ENCODE data around the gene UTP3.
"Not testable (repeated sequence)": the region's sequence is repeated elsewhere in the genome, so short reads cannot be mapped to it uniquely, and the experiment has no call there.

The UTP3 gene

GRCh38 chr4:70687821-70688794 lies at the start of gene UTP3:
UTP3 (plus strand) TSS chr4:70688532; CDS start chr4:70688678, 146 bp downstream.
- peak; percentile 97 for DNase-seq

GRCh38 chr4:70640192-70640591 lies 48.1 kb upstream of the UTP3 start:
- no peak for DNase-seq

GRCh38 chr4:70650741-70651140 lies 37.6 kb upstream of the UTP3 start:
- not testable (repeated sequence) for DNase-seq

GRCh38 chr4:70651864-70652506 lies 36.3 kb upstream of the UTP3 start:
- no peak for DNase-seq

- DNase-seq, result no peak
These were observed 33.7 kb upstream of the UTP3 start for GRCh38 chr4:70654605-70655011.

- no peak for DNase-seq
These were observed 31.0 kb upstream of the UTP3 start for GRCh38 chr4:70657326-70657725.

GRCh38 chr4:70658418-70658817 lies 29.9 kb upstream of the UTP3 start:
- DNase-seq, result no peak

- DNase-seq, result no peak
These were observed 28.2 kb upstream of the UTP3 start for GRCh38 chr4:70660106-70660505.

GRCh38 chr4:70661309-70661922 lies 26.9 kb upstream of the UTP3 start:
- DNase-seq, result not testable (repeated sequence)

- no peak for DNase-seq
These were observed 22.0 kb upstream of the UTP3 start, which contains the start of gene JCHAIN for GRCh38 chr4:70666369-70666768. JCHAIN (minus strand) TSS chr4:70666508; CDS start chr4:70666490, 18 bp downstream.

GRCh38 chr4:70667740-70668535 lies 20.4 kb upstream of the UTP3 start:
- DNase-seq, result no peak

GRCh38 chr4:70670332-70671014 lies 17.9 kb upstream of the UTP3 start:
- no peak for DNase-seq

- DNase-seq, result no peak
These were observed 17.2 kb upstream of the UTP3 start for GRCh38 chr4:70671091-70671490.

- no peak for DNase-seq
These were observed 14.1 kb upstream of the UTP3 start for GRCh38 chr4:70674191-70674590.

GRCh38 chr4:70674731-70675130 lies 13.6 kb upstream of the UTP3 start:
- DNase-seq, result no peak

GRCh38 chr4:70676554-70677090 lies 11.7 kb upstream of the UTP3 start:
- DNase-seq, result no peak

- no peak for DNase-seq
These were observed 9.8 kb upstream of the UTP3 start for GRCh38 chr4:70678383-70678999.

- DNase-seq, result no peak
These were observed 7.4 kb upstream of the UTP3 start for GRCh38 chr4:70680934-70681333.

- DNase-seq, result no peak
These were observed 6.6 kb upstream of the UTP3 start for GRCh38 chr4:70681704-70682103.

GRCh38 chr4:70682142-70682541 lies 6.2 kb upstream of the UTP3 start:
- DNase-seq, result not testable (repeated sequence)

GRCh38 chr4:70687392-70687791 lies 940 bp upstream of the UTP3 start:
- no peak for DNase-seq
